ENCODE results near the gene ST3GAL3.

GRCh38 chr1:43946236-43947060 lies 239.1 kb downstream of the ST3GAL3 start, which contains the start of gene IPO13:
- TF ChIP-seq CTCF (IDR thresholded peaks at IDR 0.05), result peak; percentile 55
- peak; percentile 81 for TF ChIP-seq POLR2A (IDR thresholded peaks at IDR 0.05; ENCODE audit: low read length)
- TF ChIP-seq EP300 (IDR thresholded peaks at IDR 0.05), result no peak
- peak; percentile 62 for TF ChIP-seq SMC3 (IDR thresholded peaks at IDR 0.05)
- TF ChIP-seq RFX5 (IDR thresholded peaks at IDR 0.05), result no peak
- TF ChIP-seq FOSB (CRISPR knock-in tag; IDR thresholded peaks at IDR 0.05), result no peak
- no peak for TF ChIP-seq EHF (CRISPR knock-in tag; IDR thresholded peaks at IDR 0.05)
- TF ChIP-seq PBX3 (IDR thresholded peaks at IDR 0.05), result no peak
- TF ChIP-seq REST (IDR thresholded peaks at IDR 0.05), result peak; percentile 89
- no peak for TF ChIP-seq HDAC2 (IDR thresholded peaks at IDR 0.05)
- no peak for TF ChIP-seq MAZ (IDR thresholded peaks at IDR 0.05; ENCODE audit: borderline replicate concordance, low read depth, low read length)
